Adrenal gland (tissue), 12 donors: ENCODE data around the gene SPTBN1. TPM values are rescaled to one million over a fixed set of nuclear protein-coding genes. Genes with fewer than 3 reads are reported as not detected.

ENCODE experiments used
- DNase-seq, 7 donors: peaks; one replicate each; pipeline ENCODE4 v3.0.0-alpha.2; 2019 to 2020
- H3K27ac ChIP-seq, 5 donors: fragments of 200-600 bp; sonication (generic) in 4 of 5; 1 replicate in 3 of 5; 2 replicates in 2 of 5; pipeline versions ENCODE4 v1.5.1 to v1.8.0; 2016 to 2020; ENCODE audit warnings: mild to moderate bottlenecking in 1 of 5
- H3K27me3 ChIP-seq: fragments of 200-600 bp; 2 replicates; pipeline ENCODE4 v1.8.0; 2021
- H3K36me3 ChIP-seq, 2 donors: fragments of 200-600 bp; replicated peaks in 1 of 2; 1 replicate in 1 of 2; 2 replicates in 1 of 2; pipeline versions ENCODE4 v1.5.1 to v1.8.0; 2018 to 2022
- H3K4me1 ChIP-seq, 2 donors: fragments of 200-600 bp; replicated peaks in 1 of 2; 1 replicate in 1 of 2; 2 replicates in 1 of 2; pipeline versions ENCODE4 v1.5.1 to v1.8.0; 2018 to 2021
- H3K4me3 ChIP-seq, 4 donors: fragments of 200-600 bp; sonication (generic) in 3 of 4; one replicate each; pipeline ENCODE4 v1.5.1; 2016 to 2018
- H3K9me3 ChIP-seq, 3 donors: fragments of 200-600 bp; sonication (generic) in 1 of 3; replicated peaks in 1 of 3; 1 replicate in 2 of 3; 2 replicates in 1 of 3; pipeline versions ENCODE4 v1.5.1 to v1.8.0; 2016 to 2021
- CTCF ChIP-seq, 6 experiments: fragments of 450-650 bp in 4 of 6; fragments of 200-600 bp in 2 of 6; sonication (generic) in 1 of 6; IDR thresholded peaks; 1 replicate in 5 of 6; 2 replicates in 1 of 6; pipeline versions ENCODE4 v1.5.1 to v1.8.0; 2016 to 2021; ENCODE audit warnings: antibody characterized with exemption in 6 of 6, mild to moderate bottlenecking in 2 of 6, moderate library complexity in 1 of 6
- POLR2A ChIP-seq, 2 donors: fragments of 450-650 bp; IDR thresholded peaks; one replicate each; pipeline ENCODE4 v1.6.1; 2017; ENCODE audit warnings: antibody characterized with exemption in 2 of 2, mild to moderate bottlenecking in 2 of 2, moderate library complexity in 1 of 2
- WGBS, 4 donors: extraction: QIAGEN DNeasy Blood & Tissue Kit in 2 of 4; methylation state at CpG; one replicate each; pipeline versions ENCODE4 v1.1.5 to v1.1.7; 2013 to 2017; 5-methylcytosine and 5-hydroxymethylcytosine counted together
- intact Hi-C, 2 donors: fragments of 100-400 bp; cut with DNase I; formaldehyde crosslinking; loops; one replicate each; pipeline versions ENCODE4 v1.14.1 to v1.15.0; 2022 to 2023
- polyA plus RNA-seq, 3 donors: library from polyadenylated mRNA; stranded (reverse); fragments of 200-250 nt in 2 of 3; fragments of 350-450 nt in 1 of 3; fragmentation: Illumina TruSeq in 1 of 3; extraction: RNeasy Lipid Tissue Mini Kit (QIAGEN cat#74804) in 1 of 3; gene quantifications; one replicate each; pipeline ENCODE4 v1.2.3, GENCODE V29; 2013 to 2014
- total RNA-seq, 9 donors: library from RNA; depleted of rRNA in 4 of 9; stranded (reverse); fragments of >200 nt in 4 of 9; fragments of 120-200 nt in 1 of 9; fragmentation: NEBNext Ultra II Directional in 1 of 9; extraction: Animal tissue kit (Norgen Biotek cat#: 25700) in 1 of 9; gene quantifications; one replicate each; pipeline versions ENCODE4 v1.1.0 to v1.2.4, GENCODE V29; 2013 to 2023
- donor health status: healthy with polysubstance abuse.
- donor health status: Bipolar disorder and iron deficiency.
- donor health status: DM: yes; HTN: yes; CAD: no.
- donor health status: DM: no; HTN: no; CAD: no.
- donor health status: DM: no; HTN: no; CAD: no.
- donor health status: DM: yes; HTN: yes; CAD: no.

Gene SPTBN1
- total and polyA plus RNA-seq, 12 donors, result 72.9 to 653 (median 493) TPM

DNA sequence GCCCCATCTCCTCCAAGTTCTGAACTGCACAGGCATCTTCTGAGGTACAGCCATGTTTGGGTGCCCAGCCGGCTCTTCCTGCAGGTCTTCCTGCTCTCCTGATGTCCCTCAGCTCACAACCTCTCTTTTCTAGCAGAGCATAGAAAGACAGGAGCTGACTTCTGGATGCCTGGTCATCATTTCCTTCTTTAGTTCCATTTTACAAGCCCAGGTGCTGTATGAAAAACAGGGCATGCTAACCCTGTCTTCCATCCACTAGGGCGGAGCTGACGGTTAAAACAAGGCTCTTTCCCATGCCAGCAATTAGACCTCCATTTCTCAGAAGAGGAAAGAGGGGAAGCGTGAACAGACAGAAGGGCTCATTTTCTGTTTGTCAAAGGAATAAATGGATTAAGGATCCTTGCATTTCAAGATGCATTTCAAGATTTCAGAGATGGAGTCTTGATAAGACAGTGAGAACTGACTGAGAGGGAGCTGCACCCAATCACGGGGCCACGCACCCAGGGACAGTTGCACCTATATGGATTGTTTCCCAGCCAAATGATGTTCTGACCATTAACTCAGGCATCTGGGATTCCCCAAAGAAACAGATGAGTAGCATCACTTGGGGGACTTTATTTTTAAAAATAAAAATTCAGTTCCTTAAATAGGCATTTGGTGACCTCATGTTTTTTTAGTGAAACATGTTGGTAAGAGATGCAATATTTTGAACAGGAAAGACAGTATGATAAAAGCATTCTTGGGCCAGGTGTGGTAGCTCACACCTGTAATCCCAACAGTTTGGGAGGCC lies 221.5 kb downstream of the SPTBN1 start:
- peaks cover 15 to 35% of the 10 kb centered on the region in 2 donors for H3K4me1 ChIP-seq
- no peaks in the 10 kb centered on the region for H3K27me3 ChIP-seq
- no peak overlapping the region for H3K27ac ChIP-seq
- TF ChIP-seq CTCF (IDR thresholded peaks at IDR 0.05), result no peak
- no peak for TF ChIP-seq POLR2A (IDR thresholded peaks at IDR 0.05)
- no peaks in the 10 kb centered on the region for H3K9me3 ChIP-seq
- WGBS, 4 donors, result 93 to 96% (median 94%) methylated on average over 6 of the region's 6 CpGs
- H3K36me3 ChIP-seq, result no peaks in the 10 kb centered on the region
- intact Hi-C loops, result no loop called here
- no peak overlapping the region for H3K4me3 ChIP-seq
- DNase-seq, result no peak

- no peaks in the 10 kb centered on the region for H3K36me3 ChIP-seq
- H3K4me3 ChIP-seq, result no peak overlapping the region
- intact Hi-C loops, result no loop called here
- WGBS, 4 donors, result 85 to 98% (median 88%) methylated on average over 3 of the region's 3 CpGs
- no peak for DNase-seq
- H3K9me3 ChIP-seq, result no peaks in the 10 kb centered on the region
- H3K4me1 ChIP-seq, result peaks cover 6 to 24% of the 10 kb centered on the region in 2 donors
- H3K27ac ChIP-seq, result no peak overlapping the region
- TF ChIP-seq POLR2A (IDR thresholded peaks at IDR 0.05) (no peak), CTCF (IDR thresholded peaks at IDR 0.05) (no peak)
- H3K27me3 ChIP-seq, result no peaks in the 10 kb centered on the region
Measured at GRCh38 chr2:54678719-54679118, 222.6 kb downstream of the SPTBN1 start.

DNA sequence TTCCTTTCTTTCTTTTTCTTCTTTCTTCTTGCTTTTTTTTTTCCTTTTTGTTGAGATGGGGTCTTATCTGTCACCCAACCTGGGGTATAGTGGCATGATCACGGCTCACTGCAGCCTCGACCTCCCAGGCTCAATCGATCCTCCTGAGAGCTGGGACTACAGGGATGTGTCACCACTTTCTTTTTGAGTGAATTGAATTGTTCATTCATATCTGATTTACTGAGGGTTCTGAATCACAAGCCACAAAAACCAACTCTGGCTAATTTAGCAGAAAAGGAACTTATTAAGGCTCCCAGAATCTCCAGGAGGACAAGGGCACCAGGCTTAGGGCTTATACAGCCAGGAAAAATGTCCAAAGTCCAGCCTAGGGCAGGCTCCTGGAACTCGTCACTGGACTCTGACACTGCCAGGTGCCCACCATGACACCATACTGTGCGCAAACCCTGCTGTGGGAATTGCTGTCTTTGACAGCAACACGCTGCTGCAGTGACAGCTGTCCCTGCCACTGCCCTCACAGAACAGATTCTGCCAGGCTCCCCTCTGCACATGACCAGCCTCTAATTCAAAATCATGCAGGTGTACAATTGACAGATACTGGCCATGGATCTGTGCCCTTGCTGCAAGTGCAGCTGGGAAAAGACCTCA lies 224.4 kb downstream of the SPTBN1 start:
- Histone ChIP-seq H3K36me3 (no peaks in the 10 kb centered on the region), H3K4me3 (no peak overlapping the region), H3K4me1 (peaks cover 0 to 6% of the 10 kb centered on the region in 2 donors), H3K27me3 (no peaks in the 10 kb centered on the region), H3K27ac (no peak overlapping the region), H3K9me3 (no peaks in the 10 kb centered on the region)
- 50 to 67% (median 56%) methylated on average over 6 of the region's 6 CpGs for WGBS, 4 donors
- TF ChIP-seq POLR2A (IDR thresholded peaks at IDR 0.05) (no peak), CTCF (IDR thresholded peaks at IDR 0.05) (no peak)
- DNase-seq, result no peak
- intact Hi-C loops, result no loop called here

GRCh38 chr2:54681416-54681815 lies 225.3 kb downstream of the SPTBN1 start:
- no peak overlapping the region for H3K27ac ChIP-seq
- 65 to 83% (median 81%) methylated on average over 6 of the region's 6 CpGs for WGBS, 4 donors
- intact Hi-C loops, result no loop called here
- H3K36me3 ChIP-seq, result no peaks in the 10 kb centered on the region
- no peak for DNase-seq
- peaks cover 0 to 6% of the 10 kb centered on the region in 2 donors for H3K4me1 ChIP-seq
- TF ChIP-seq POLR2A (IDR thresholded peaks at IDR 0.05) (no peak), CTCF (IDR thresholded peaks at IDR 0.05) (no peak)
- H3K27me3 ChIP-seq, result no peaks in the 10 kb centered on the region
- no peak overlapping the region for H3K4me3 ChIP-seq
- H3K9me3 ChIP-seq, result no peaks in the 10 kb centered on the region
